HepG2 (cell line): ENCODE measurements around the gene DDR1. TPM values are rescaled to one million over a fixed set of nuclear protein-coding genes. Genes with fewer than 3 reads are reported as not detected.

Experiments
- ARID5B ChIP-seq: IDR thresholded peaks from 2 replicates; pipeline ENCODE4 v1.4.0; 2020; ENCODE audit warnings: mild to moderate bottlenecking, missing genetic modification reagents
- ATAD3A ChIP-seq: sonication (generic); formaldehyde crosslinking; IDR thresholded peaks from 2 replicates; pipeline ENCODE4 v1.4.0; 2020; ENCODE audit warnings: missing genetic modification reagents
- HDAC1 ChIP-seq: sonication (generic); formaldehyde crosslinking; IDR thresholded peaks from 2 replicates; pipeline ENCODE4 v1.5.1; 2020; ENCODE audit warnings: mild to moderate bottlenecking, missing genetic modification reagents
- IKZF4 ChIP-seq: sonication (generic); formaldehyde crosslinking; IDR thresholded peaks from 2 replicates; pipeline ENCODE4 v1.5.1; 2020; ENCODE audit warnings: borderline replicate concordance, mild to moderate bottlenecking, low read depth, missing genetic modification reagents; ENCODE audit errors: not compliant biosample characterization
- KDM2A ChIP-seq: sonication (generic); formaldehyde crosslinking; IDR thresholded peaks from 2 replicates; pipeline ENCODE4 v1.4.0; 2020; ENCODE audit warnings: low read depth, missing genetic modification reagents, borderline replicate concordance
- KIAA2018 ChIP-seq: sonication (generic); formaldehyde crosslinking; IDR thresholded peaks from 2 replicates; pipeline ENCODE4 v1.5.0; 2020; ENCODE audit warnings: mild to moderate bottlenecking, missing genetic modification reagents, borderline replicate concordance
- MXD4 ChIP-seq: IDR thresholded peaks from 2 replicates; pipeline ENCODE4 v1.6.1; 2016; ENCODE audit warnings: mild to moderate bottlenecking, missing biosample characterization, missing genetic modification reagents
- NRL ChIP-seq: sonication (generic); formaldehyde crosslinking; IDR thresholded peaks from 2 replicates; pipeline ENCODE4 v1.5.0; 2020; ENCODE audit warnings: missing genetic modification reagents, mild to moderate bottlenecking, moderate library complexity, borderline replicate concordance
- PHF5A ChIP-seq: IDR thresholded peaks from one replicate; pipeline ENCODE4 v1.6.1; 2018; ENCODE audit warnings: low read depth, missing genetic modification reagents; ENCODE audit not compliant: unreplicated experiment
- SPEN ChIP-seq: sonication (generic); formaldehyde crosslinking; IDR thresholded peaks from 2 replicates; pipeline ENCODE4 v1.5.1; 2020; ENCODE audit warnings: low read depth, mild to moderate bottlenecking, missing genetic modification reagents
- U2AF1 ChIP-seq: fragments of 200-400 bp; formaldehyde crosslinking; optimal IDR thresholded peaks from 2 replicates; pipeline ENCODE3; 2017; ENCODE audit warnings: mild to moderate bottlenecking, low read depth, low read length
- WIZ ChIP-seq: sonication (generic); formaldehyde crosslinking; IDR thresholded peaks from 2 replicates; pipeline ENCODE4 v1.5.1; 2020; ENCODE audit warnings: mild to moderate bottlenecking, missing genetic modification reagents
- ZNF281 ChIP-seq: sonication (generic); formaldehyde crosslinking; IDR thresholded peaks from 2 replicates; pipeline ENCODE4 v1.4.0; 2020; ENCODE audit warnings: missing genetic modification reagents, borderline replicate concordance
- polyA plus RNA-seq, 8 experiments: library from polyadenylated mRNA; depleted of rRNA in 3 of 8; stranded (reverse) in 7 of 8; unstranded in 1 of 8; fragments of >200 nt; fragmentation: Illumina TruSeq in 4 of 8; extraction: Trizol in 4 of 8; gene quantifications; 2 replicates each; pipeline versions ENCODE4 v1.2.1 to v1.2.3, GENCODE V29; 2011 to 2016; ENCODE audit warnings: low read depth in 4 of 8, missing spikeins in 1 of 8, mixed read lengths in 1 of 8; ENCODE audit not compliant: insufficient read depth in 1 of 8
- total RNA-seq, 5 experiments: library from RNA; depleted of rRNA; stranded (reverse); fragments of >200 nt; fragmentation: Illumina TruSeq; extraction: Trizol; gene quantifications; 2 replicates each; pipeline ENCODE4 v1.2.3, GENCODE V29; 2016; ENCODE audit warnings: low read depth in 1 of 5

DDR1 gene
- total and polyA plus RNA-seq, 2 of the 13 experiments (the other 11 are each of a cell fraction or from before 2014, with no cell fraction given), result 16.7 to 20.2 TPM

- TF ChIP-seq KIAA2018 (CRISPR knock-in tag) (no peak), ARID5B (CRISPR knock-in tag) (peak; percentile 73), PHF5A (peak; percentile 84), KDM2A (CRISPR knock-in tag) (peak; percentile 100), ATAD3A (CRISPR knock-in tag) (peak; percentile 92; the same call in 1 of the 2 replicates), NRL (0 out of 2 replicates have a peak, but pooled peaks have one; percentile 40), ZNF281 (CRISPR knock-in tag) (peak; percentile 74; the same call in 1 of the 2 replicates), SPEN (CRISPR knock-in tag) (peak; percentile 100), HDAC1 (CRISPR knock-in tag) (peak; percentile 90), MXD4 (CRISPR knock-in tag) (peak; percentile 92), WIZ (CRISPR knock-in tag) (peak; percentile 83; the same call in 1 of the 2 replicates), U2AF1 (peak; percentile 51), IKZF4 (CRISPR knock-in tag) (peak; percentile 90)
These were observed 29.9 kb downstream of the DDR1 start, which contains the start of gene VARS2 (continued) for GRCh38 chr6:30914076-30914853.
